ENCODE results near the gene KLK14. TPM values are rescaled to one million over a fixed set of nuclear protein-coding genes. Genes with fewer than 3 reads are reported as not detected.

Gene KLK14
- total RNA-seq, 4 donors from 2014 or later = 8.3 to 18.3 (median 12.2) TPM

DNA sequence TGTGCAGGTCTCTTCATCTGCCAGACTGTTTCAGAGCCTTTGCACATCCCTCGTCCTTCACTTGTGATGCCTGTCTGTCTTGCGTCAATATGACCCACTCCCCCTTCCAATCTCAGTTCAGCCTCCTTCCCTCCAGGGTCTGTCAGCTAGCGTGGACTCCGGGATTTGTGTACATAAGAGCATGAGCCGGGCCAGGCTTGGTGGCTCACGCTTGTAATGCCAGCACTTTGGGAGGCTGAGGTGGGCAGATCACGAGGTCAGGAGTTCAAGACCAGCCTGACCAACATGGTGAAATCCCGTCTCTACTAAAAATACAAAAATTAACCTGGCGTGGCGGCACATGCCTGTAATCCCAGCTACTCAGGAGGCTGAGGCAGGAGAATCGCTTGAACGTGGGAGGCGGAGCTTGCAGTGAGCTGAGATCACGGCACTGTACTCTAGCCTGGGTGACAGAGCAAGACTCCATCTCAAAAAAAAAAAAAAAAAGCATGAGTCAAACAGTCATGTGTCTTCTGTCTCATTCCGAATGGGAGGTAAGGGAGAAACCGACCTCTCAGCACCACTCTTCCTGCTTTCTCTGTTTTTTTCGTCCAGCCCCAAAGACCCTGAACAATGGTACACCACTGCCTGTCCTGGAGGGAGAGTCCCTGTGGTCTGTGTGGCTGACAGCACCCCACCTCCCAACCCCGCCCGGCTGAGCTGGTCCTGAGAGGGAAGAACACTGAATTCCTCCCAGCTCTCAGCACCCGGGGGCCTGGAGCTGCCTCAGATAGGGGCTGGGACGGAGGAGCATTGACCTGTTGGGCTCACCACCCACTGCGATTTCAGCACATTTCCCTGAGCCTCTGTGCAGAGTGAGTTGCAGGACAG is 39.7 kb upstream of the KLK14 start:
- DNase-seq (ENCODE audit: low spot score in 2 of 2) = no peak
- TF ChIP-seq POLR2A (IDR thresholded peaks at IDR 0.05) = no peak
- TF ChIP-seq, protein P1, sequence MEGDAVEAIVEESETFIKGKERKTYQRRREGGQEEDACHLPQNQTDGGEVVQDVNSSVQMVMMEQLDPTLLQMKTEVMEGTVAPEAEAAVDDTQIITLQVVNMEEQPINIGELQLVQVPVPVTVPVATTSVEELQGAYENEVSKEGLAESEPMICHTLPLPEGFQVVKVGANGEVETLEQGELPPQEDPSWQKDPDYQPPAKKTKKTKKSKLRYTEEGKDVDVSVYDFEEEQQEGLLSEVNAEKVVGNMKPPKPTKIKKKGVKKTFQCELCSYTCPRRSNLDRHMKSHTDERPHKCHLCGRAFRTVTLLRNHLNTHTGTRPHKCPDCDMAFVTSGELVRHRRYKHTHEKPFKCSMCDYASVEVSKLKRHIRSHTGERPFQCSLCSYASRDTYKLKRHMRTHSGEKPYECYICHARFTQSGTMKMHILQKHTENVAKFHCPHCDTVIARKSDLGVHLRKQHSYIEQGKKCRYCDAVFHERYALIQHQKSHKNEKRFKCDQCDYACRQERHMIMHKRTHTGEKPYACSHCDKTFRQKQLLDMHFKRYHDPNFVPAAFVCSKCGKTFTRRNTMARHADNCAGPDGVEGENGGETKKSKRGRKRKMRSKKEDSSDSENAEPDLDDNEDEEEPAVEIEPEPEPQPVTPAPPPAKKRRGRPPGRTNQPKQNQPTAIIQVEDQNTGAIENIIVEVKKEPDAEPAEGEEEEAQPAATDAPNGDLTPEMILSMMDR (IDR thresholded peaks at IDR 0.05) = no peak
- H3K4me3 ChIP-seq (ENCODE audit: low read depth, poor library complexity, severe bottlenecking) = no peak overlapping the region
- WGBS, 2 donors = 71 to 73% methylated on average over 21 to 22 of the region's 22 CpGs
- intact Hi-C loops (cut with DNase I; ENCODE audit: low total_unique reads) = no loop called here

DNA sequence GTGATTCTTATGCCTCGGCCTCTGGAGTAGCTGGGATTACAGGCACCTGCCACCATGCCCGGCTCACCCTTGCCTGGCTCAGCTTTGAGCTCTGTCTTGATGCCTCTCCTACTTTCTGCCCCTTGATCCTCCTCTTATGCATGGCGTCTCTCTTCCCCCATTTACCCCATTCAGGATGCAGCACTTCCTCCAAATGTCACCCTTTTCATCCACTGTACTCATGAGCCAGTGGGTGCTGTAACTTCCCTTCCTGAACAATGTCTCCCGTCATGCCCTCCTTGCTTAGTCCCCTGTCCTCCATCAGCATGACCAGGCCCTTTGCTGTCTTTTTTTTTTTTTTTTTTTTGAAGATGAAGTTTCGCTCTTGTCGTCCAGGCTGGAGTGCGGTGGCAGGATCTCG is 38.6 kb upstream of the KLK14 start:
- no peak for DNase-seq (ENCODE audit: low spot score in 2 of 2)
- WGBS, 2 donors = 84 to 91% methylated on average over 8 of the region's 8 CpGs
- TF ChIP-seq POLR2A (IDR thresholded peaks at IDR 0.05) = no peak
- TF ChIP-seq, protein P1 (IDR thresholded peaks at IDR 0.05) = no peak
- H3K4me3 ChIP-seq (ENCODE audit: low read depth, poor library complexity, severe bottlenecking) = no peak overlapping the region
- intact Hi-C loops (cut with DNase I; ENCODE audit: low total_unique reads) = no loop called here

DNA sequence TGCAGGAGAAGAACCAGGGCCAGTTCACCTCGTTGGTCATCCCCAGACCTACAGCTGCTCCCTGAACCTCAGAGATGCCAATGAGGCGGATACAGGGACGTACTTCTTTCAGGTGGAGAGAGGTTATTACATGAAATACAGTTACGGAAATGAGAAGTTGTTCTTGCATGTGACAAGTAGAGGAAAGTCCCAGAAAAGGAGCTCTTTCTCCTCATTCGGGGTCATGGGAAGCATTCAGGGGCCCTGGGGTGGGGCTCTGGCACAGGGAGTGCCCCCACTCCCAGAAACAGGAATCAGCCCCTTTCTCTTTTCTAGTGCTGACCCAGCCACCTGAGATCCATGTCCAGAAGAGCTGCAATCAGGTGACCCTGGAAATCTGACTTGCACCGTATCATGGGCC is 37.5 kb upstream of the KLK14 start:
- DNase-seq (ENCODE audit: low spot score in 2 of 2) = no peak
- TF ChIP-seq POLR2A (IDR thresholded peaks at IDR 0.05) = no peak
- TF ChIP-seq, protein P1 (IDR thresholded peaks at IDR 0.05) = no peak
- no peak overlapping the region for H3K4me3 ChIP-seq (ENCODE audit: low read depth, poor library complexity, severe bottlenecking)
- intact Hi-C loops (cut with DNase I; ENCODE audit: low total_unique reads) = no loop called here
- 74 to 91% methylated on average over 6 of the region's 6 CpGs for WGBS, 2 donors

DNA sequence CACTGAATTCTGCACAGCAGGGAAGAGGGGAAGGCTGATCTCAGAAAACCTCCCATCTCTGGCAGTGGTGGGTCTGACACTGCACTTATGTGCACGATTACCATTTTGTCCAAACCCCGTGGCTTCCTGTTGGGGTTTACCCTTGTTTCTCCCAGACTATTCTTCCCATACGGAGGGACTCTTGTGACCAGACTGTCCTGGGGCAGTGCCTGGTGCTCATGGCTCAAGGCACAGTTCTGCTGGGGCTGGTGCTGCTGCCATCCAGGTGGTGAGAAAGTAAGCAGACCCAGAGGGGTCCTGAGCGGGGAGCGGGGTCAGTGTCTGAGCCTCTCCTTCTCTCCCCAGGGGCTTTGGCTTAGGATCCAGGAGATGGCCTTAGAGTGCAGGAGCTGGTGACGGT is 36.9 kb upstream of the KLK14 start:
- intact Hi-C loops (cut with DNase I; ENCODE audit: low total_unique reads) = no loop called here
- WGBS, 2 donors = 72 to 76% methylated on average over 6 of the region's 6 CpGs
- TF ChIP-seq, protein P1 (IDR thresholded peaks at IDR 0.05) = no peak
- no peak for TF ChIP-seq POLR2A (IDR thresholded peaks at IDR 0.05)
- no peak for DNase-seq (ENCODE audit: low spot score in 2 of 2)
- no peak overlapping the region for H3K4me3 ChIP-seq (ENCODE audit: low read depth, poor library complexity, severe bottlenecking)

DNA sequence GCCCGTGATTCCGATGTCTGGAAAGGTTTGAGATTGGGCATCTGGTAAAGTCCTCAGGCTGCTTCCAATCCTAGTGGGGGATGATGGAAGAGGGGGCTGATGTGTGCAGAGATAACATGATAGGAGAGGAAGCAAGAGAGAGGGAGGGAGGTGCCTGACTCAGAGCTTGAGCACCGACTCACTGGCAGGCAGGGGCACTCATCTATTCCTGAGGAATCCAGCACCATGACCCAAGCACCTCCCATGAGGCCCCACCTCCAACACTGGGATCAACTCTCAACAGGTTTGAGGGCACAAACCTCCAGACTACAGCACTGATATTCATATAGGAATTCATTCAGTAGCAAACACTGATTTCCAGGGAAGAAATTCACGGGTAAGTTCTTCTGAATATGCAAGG is 36.4 kb upstream of the KLK14 start:
- TF ChIP-seq, protein P1 (IDR thresholded peaks at IDR 0.05) = no peak
- TF ChIP-seq POLR2A (IDR thresholded peaks at IDR 0.05) = no peak
- no peak for DNase-seq (ENCODE audit: low spot score in 2 of 2)
- WGBS, 2 donors = 54 to 58% methylated on average over 4 of the region's 4 CpGs
- H3K4me3 ChIP-seq (ENCODE audit: low read depth, poor library complexity, severe bottlenecking) = no peak overlapping the region
- intact Hi-C loops (cut with DNase I; ENCODE audit: low total_unique reads) = no loop called here

Data from lower leg skin (tissue), 4 donors.